Hepatocyte (in vitro differentiated cells): ENCODE measurements around the gene UGT1A10.

Experiments used
- EZH2 ChIP-seq: fragments of 200-600 bp; sonication (generic); IDR thresholded peaks from 2 replicates; pipeline ENCODE4 v1.6.1; 2016; ENCODE audit warnings: antibody characterized with exemption, mild to moderate bottlenecking, borderline replicate concordance
- TF ChIP-seq, protein P1 (sequence below): fragments of 200-600 bp; sonication (generic); IDR thresholded peaks from 2 replicates; pipeline ENCODE4 v1.5.1; 2016; ENCODE audit warnings: antibody characterized with exemption, mild to moderate bottlenecking; ENCODE audit not compliant: poor library complexity

DNA sequence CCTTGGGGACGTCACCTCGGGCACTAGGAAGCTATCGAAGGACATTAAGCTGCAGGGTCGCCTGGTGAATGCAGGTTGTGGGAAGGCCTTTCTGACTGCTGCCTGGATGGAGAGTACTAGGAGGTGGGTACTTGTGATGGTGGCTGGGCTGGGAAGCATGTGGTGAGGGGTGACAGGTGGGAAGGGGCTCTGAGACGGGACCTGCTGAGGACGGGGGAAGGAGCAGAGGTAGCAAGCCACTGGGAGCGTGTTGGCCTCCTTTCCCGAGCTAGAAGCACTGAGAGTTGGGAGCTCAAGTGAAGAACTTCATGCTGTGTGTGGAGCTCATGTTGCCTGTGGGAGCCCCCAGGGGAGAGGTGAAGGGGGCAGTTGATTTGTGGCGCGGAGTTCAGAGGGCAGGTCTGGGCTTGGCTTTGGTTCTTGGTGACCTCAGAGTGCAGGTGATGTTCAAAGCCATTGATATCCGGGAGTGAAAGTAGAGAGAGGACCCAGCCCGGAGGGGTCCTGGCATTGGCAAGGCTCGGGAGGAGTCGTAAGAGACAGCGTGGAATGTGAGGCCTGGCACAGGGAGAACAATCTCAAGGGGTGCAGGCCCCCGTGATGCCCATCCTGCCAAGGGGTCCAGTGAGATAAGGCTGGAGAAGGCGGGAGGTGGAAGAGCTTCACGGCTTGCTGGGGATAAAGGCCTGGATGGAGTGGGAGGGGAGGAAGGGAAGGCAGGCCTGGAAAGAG, 155.1 kb downstream of the UGT1A10 start:
- TF ChIP-seq, protein P1, sequence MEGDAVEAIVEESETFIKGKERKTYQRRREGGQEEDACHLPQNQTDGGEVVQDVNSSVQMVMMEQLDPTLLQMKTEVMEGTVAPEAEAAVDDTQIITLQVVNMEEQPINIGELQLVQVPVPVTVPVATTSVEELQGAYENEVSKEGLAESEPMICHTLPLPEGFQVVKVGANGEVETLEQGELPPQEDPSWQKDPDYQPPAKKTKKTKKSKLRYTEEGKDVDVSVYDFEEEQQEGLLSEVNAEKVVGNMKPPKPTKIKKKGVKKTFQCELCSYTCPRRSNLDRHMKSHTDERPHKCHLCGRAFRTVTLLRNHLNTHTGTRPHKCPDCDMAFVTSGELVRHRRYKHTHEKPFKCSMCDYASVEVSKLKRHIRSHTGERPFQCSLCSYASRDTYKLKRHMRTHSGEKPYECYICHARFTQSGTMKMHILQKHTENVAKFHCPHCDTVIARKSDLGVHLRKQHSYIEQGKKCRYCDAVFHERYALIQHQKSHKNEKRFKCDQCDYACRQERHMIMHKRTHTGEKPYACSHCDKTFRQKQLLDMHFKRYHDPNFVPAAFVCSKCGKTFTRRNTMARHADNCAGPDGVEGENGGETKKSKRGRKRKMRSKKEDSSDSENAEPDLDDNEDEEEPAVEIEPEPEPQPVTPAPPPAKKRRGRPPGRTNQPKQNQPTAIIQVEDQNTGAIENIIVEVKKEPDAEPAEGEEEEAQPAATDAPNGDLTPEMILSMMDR: no peak
- TF ChIP-seq EZH2: no peak
